Panc1 (cell line): ENCODE data around the gene AMDHD1. TPM values are rescaled to one million over a fixed set of nuclear protein-coding genes. Genes with fewer than 3 reads are reported as not detected.

Experiments
- ATAC-seq: fragments of 200-7000 bp; cut with Tn5 transposase; 2 replicates; pipeline ENCODE4 v1.9.1; 2020; ENCODE audit warnings: mild to moderate bottlenecking, moderate library complexity
- BruUV-seq: library from RNA; stranded (reverse); fragments of 400-500 nt; replicated peaks from 2 replicates; lab custom pipeline; 2021; lab: Mats Ljungman, UMichigan
- CTCF ChIA-PET: fragments of 300-600 bp; sonication (Branson Sonifier 250); formaldehyde crosslinking; loops from one replicate; lab custom pipeline; 2022; ENCODE audit warnings: antibody characterized with exemption; lab: Charles Lee
- POLR2A ChIA-PET: fragments of 300-600 bp; sonication (Branson Sonifier 250); formaldehyde crosslinking; loops from one replicate; lab custom pipeline; 2022; ENCODE audit warnings: antibody characterized with exemption; lab: Charles Lee
- DNase-seq: peaks from one replicate; pipeline ENCODE4 v3.0.0-alpha.2; 2010; ENCODE audit warnings: low read depth, low spot score
- H3K27ac ChIP-seq: 2 replicates; pipeline ENCODE4 v1.5.1; 2011; ENCODE audit warnings: mild to moderate bottlenecking, low read length, inconsistent platforms
- H3K27me3 ChIP-seq: fragments of 200-500 bp; sonication (Bioruptor generic); 2 replicates; pipeline ENCODE4 v1.6.0; 2014; ENCODE audit warnings: low read length, inconsistent platforms; ENCODE audit not compliant: control insufficient read depth, insufficient read depth
- H3K36me3 ChIP-seq: fragments of 200-500 bp; sonication (Bioruptor generic); 2 replicates; pipeline ENCODE4 v1.5.1; 2014; ENCODE audit warnings: inconsistent platforms, mild to moderate bottlenecking, low read length, moderate library complexity; ENCODE audit not compliant: control insufficient read depth, insufficient read depth
- H3K4me1 ChIP-seq: 2 replicates; pipeline ENCODE4 v1.5.1; 2011; ENCODE audit warnings: inconsistent platforms, mild to moderate bottlenecking, low read length, moderate library complexity; ENCODE audit not compliant: control insufficient read depth, insufficient read depth
- H3K4me3 ChIP-seq, 2 experiments: 2 replicates each; pipeline ENCODE4 v1.5.1; 2011 to 2012; ENCODE audit warnings: low read depth in 2 of 2, low read length in 2 of 2, mild to moderate bottlenecking in 2 of 2, inconsistent platforms in 1 of 2, moderate library complexity in 1 of 2
- H3K9me3 ChIP-seq: fragments of 200-500 bp; sonication (Bioruptor generic); 2 replicates; pipeline ENCODE4 v1.5.1; 2014; ENCODE audit warnings: low read depth, mild to moderate bottlenecking, inconsistent platforms, low read length, moderate library complexity; ENCODE audit not compliant: control insufficient read depth, insufficient read depth
- POLR2AphosphoS5 ChIP-seq: IDR thresholded peaks from 2 replicates; pipeline ENCODE4 v1.6.1; 2012; ENCODE audit warnings: mild to moderate bottlenecking, low read depth, low read length, moderate library complexity
- SIN3A ChIP-seq: IDR thresholded peaks from 2 replicates; pipeline ENCODE4 v1.6.1; 2012; ENCODE audit warnings: low read depth, mild to moderate bottlenecking, low read length, moderate library complexity, borderline replicate concordance; ENCODE audit not compliant: insufficient read depth
- TCF7L2 ChIP-seq: IDR thresholded peaks from 2 replicates; pipeline ENCODE4 v1.6.1; 2011; ENCODE audit warnings: mild to moderate bottlenecking, low read depth, low read length, inconsistent platforms
- in situ Hi-C: cut with HindIII; loops from 2 replicates; pipeline ENCODE4 v1.10.0; 2016; ENCODE audit warnings: low sequenced_read_pairs, low pct_unique_long_range_greater_than_20kb
- intact Hi-C: fragments of 100-400 bp; cut with micrococcal nuclease; formaldehyde crosslinking; loops from one replicate; pipeline ENCODE4 v1.10.0; 2022; ENCODE audit not compliant: unreplicated experiment
- total RNA-seq: library from RNA; stranded (reverse); gene quantifications from one replicate; pipeline ENCODE4 v1.2.1, GENCODE V29; 2021; ENCODE audit not compliant: unreplicated experiment
- TF ChIP-seq, protein P1 (sequence below), 2 experiments: IDR thresholded peaks; 2 replicates each; pipeline ENCODE4 v1.6.1; 2011 to 2012; ENCODE audit warnings: low read depth in 2 of 2, control low read depth in 1 of 2, low read length in 1 of 2, mild to moderate bottlenecking in 1 of 2, moderate library complexity in 1 of 2; ENCODE audit not compliant: insufficient read depth in 1 of 2
- TF ChIP-seq, protein P2 (sequence below): fragments of 450-650 bp; IDR thresholded peaks from 2 replicates; pipeline ENCODE4 v1.5.1; 2017; ENCODE audit warnings: mild to moderate bottlenecking

Gene AMDHD1
- total RNA-seq, 1 experiment from 2014 or later: 0.54 TPM

- CTCF ChIA-PET: no interaction called here
- H3K27ac ChIP-seq: no peak overlapping the region
- no peak overlapping the region for H3K4me3 ChIP-seq
- no peak for ATAC-seq
- no peaks in the 10 kb centered on the region for H3K36me3 ChIP-seq
- POLR2A ChIA-PET: no interaction called here
- TF ChIP-seq, protein P1, sequence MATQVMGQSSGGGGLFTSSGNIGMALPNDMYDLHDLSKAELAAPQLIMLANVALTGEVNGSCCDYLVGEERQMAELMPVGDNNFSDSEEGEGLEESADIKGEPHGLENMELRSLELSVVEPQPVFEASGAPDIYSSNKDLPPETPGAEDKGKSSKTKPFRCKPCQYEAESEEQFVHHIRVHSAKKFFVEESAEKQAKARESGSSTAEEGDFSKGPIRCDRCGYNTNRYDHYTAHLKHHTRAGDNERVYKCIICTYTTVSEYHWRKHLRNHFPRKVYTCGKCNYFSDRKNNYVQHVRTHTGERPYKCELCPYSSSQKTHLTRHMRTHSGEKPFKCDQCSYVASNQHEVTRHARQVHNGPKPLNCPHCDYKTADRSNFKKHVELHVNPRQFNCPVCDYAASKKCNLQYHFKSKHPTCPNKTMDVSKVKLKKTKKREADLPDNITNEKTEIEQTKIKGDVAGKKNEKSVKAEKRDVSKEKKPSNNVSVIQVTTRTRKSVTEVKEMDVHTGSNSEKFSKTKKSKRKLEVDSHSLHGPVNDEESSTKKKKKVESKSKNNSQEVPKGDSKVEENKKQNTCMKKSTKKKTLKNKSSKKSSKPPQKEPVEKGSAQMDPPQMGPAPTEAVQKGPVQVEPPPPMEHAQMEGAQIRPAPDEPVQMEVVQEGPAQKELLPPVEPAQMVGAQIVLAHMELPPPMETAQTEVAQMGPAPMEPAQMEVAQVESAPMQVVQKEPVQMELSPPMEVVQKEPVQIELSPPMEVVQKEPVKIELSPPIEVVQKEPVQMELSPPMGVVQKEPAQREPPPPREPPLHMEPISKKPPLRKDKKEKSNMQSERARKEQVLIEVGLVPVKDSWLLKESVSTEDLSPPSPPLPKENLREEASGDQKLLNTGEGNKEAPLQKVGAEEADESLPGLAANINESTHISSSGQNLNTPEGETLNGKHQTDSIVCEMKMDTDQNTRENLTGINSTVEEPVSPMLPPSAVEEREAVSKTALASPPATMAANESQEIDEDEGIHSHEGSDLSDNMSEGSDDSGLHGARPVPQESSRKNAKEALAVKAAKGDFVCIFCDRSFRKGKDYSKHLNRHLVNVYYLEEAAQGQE (IDR thresholded peaks at IDR 0.05; ENCODE audit: insufficient read depth in 1 of 2, low read depth in 2 of 2, low read length in 1 of 2): no peak
- TF ChIP-seq, protein P2, sequence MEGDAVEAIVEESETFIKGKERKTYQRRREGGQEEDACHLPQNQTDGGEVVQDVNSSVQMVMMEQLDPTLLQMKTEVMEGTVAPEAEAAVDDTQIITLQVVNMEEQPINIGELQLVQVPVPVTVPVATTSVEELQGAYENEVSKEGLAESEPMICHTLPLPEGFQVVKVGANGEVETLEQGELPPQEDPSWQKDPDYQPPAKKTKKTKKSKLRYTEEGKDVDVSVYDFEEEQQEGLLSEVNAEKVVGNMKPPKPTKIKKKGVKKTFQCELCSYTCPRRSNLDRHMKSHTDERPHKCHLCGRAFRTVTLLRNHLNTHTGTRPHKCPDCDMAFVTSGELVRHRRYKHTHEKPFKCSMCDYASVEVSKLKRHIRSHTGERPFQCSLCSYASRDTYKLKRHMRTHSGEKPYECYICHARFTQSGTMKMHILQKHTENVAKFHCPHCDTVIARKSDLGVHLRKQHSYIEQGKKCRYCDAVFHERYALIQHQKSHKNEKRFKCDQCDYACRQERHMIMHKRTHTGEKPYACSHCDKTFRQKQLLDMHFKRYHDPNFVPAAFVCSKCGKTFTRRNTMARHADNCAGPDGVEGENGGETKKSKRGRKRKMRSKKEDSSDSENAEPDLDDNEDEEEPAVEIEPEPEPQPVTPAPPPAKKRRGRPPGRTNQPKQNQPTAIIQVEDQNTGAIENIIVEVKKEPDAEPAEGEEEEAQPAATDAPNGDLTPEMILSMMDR: no peak
- TF ChIP-seq SIN3A (no peak), TCF7L2 (no peak), POLR2AphosphoS5 (no peak)
- H3K9me3 ChIP-seq: no peaks in the 10 kb centered on the region
- no peak for DNase-seq
- in situ Hi-C loops (no loop called here), intact Hi-C loops (no loop called here)
- H3K4me1 ChIP-seq: no peaks in the 10 kb centered on the region
- H3K27me3 ChIP-seq: peaks cover 17% of the 10 kb centered on the region
- BruUV-seq: no TSS peak
Measured at GRCh38 chr12:95988506-95989275, 45.6 kb downstream of the AMDHD1 start.

DNA sequence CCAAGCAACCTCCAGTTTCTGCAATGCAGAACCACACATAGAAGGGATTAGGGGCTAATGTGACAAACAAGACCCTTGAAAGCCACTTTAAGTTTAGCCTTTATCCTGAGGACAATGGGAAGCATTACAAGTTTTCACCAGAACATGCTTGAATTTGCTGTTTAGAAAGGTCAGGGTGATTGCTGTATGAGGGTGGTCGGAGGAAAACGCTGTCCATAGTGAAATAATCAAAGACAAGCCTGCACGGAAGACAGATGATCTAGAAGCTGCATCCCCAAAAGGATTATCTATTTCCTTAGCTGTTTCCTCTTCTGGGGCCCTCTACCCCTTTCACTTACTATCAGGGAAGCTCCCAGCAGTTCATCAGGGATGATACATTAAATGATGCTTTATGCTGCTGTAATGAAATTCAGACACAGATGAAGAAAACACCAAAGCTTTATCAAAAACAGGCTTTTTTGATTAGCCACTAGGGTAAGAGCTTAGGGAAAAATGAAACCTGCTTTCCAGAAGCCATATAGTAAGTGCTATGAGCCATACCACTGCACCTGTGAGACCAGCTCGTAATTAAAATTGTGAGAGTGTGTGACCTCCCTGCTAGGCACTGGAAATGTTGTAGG lies 46.5 kb downstream of the AMDHD1 start:
- DNase-seq: no peak
- intact Hi-C loops (no loop called here), in situ Hi-C loops (no loop called here)
- Histone ChIP-seq H3K36me3 (no peaks in the 10 kb centered on the region), H3K4me3 (no peak overlapping the region), H3K27me3 (peaks cover 17% of the 10 kb centered on the region), H3K27ac (no peak overlapping the region), H3K4me1 (no peaks in the 10 kb centered on the region), H3K9me3 (no peaks in the 10 kb centered on the region)
- ChIA-PET CTCF (no interaction called here), POLR2A (no interaction called here)
- BruUV-seq: no TSS peak
- TF ChIP-seq, protein P2: no peak
- TF ChIP-seq SIN3A (no peak), TCF7L2 (no peak), POLR2AphosphoS5 (no peak)
- TF ChIP-seq, protein P1 (IDR thresholded peaks at IDR 0.05; ENCODE audit: insufficient read depth in 1 of 2, low read depth in 2 of 2, low read length in 1 of 2): no peak
- ATAC-seq: no peak
